ENCODE measurements around the gene KRT86. TPM values are rescaled to one million over a fixed set of nuclear protein-coding genes. Genes with fewer than 3 reads are reported as not detected.

The KRT86 gene
- polyA plus RNA-seq, 1 donor (not counting 4 experiments of a cell fraction or from before 2014, with no cell fraction given): not detected

DNA sequence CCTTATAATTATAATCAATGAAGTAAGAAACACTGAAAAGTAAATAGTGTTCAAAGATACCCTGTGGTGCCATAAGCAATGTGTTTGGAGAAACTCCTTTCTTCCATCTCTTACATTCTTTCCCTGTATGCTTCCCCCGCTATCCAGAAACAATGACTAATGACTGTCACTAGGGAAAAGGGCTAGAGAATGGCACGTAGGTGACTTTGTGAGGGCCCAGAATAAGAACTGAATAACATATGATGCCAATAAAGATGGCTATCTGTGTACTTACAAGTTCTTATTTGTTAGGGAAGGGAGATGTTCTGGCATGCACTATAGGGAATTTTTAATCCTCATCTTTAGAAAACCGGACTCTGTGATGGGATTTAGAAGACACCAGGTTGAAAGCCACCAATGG, 46.1 kb upstream of the KRT86 start:
- H2AFZ ChIP-seq (ENCODE audit: control insufficient read depth, low read length): no peak overlapping the region
- no peaks in the 10 kb centered on the region for H3K9me3 ChIP-seq (ENCODE audit: control insufficient read depth, low read depth, low read length)
- TF ChIP-seq, protein P1, sequence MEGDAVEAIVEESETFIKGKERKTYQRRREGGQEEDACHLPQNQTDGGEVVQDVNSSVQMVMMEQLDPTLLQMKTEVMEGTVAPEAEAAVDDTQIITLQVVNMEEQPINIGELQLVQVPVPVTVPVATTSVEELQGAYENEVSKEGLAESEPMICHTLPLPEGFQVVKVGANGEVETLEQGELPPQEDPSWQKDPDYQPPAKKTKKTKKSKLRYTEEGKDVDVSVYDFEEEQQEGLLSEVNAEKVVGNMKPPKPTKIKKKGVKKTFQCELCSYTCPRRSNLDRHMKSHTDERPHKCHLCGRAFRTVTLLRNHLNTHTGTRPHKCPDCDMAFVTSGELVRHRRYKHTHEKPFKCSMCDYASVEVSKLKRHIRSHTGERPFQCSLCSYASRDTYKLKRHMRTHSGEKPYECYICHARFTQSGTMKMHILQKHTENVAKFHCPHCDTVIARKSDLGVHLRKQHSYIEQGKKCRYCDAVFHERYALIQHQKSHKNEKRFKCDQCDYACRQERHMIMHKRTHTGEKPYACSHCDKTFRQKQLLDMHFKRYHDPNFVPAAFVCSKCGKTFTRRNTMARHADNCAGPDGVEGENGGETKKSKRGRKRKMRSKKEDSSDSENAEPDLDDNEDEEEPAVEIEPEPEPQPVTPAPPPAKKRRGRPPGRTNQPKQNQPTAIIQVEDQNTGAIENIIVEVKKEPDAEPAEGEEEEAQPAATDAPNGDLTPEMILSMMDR (optimal IDR thresholded peaks at IDR 0.05 in 1 of 3, IDR thresholded peaks at IDR 0.05 in 1 of 3, conservative IDR thresholded peaks at IDR 0.05 in 1 of 3; ENCODE audit: extremely low read depth in 1 of 3, insufficient read depth in 2 of 3, low read length in 3 of 3): no peak
- dilution Hi-C loops (cut with MboI; ENCODE audit: extremely low pct_ligation_motif_present, low sequenced_read_pairs): no loop called here
- H3K9ac ChIP-seq (ENCODE audit: control insufficient read depth, extremely low read depth, insufficient read depth, low read length): no peak overlapping the region
- H3K27me3 ChIP-seq (ENCODE audit: control insufficient read depth, extremely low read depth, insufficient read depth, low read length): no peaks in the 10 kb centered on the region
- H3K79me2 ChIP-seq (ENCODE audit: control insufficient read depth, insufficient read depth, low read length): no peaks in the 10 kb centered on the region
- FAIRE-seq (peak; percentile 43), DNase-seq (ENCODE audit: low read depth, low spot score) (no peak)
- H3K4me1 ChIP-seq (ENCODE audit: control insufficient read depth, extremely low read depth, insufficient read depth, low read length): peaks cover 49% of the 10 kb centered on the region
- H3K4me3 ChIP-seq (ENCODE audit: control insufficient read depth in 2 of 3, extremely low read depth in 1 of 3, insufficient read depth in 2 of 3, low read depth in 1 of 3, low read length in 3 of 3): no peak overlapping the region
- H3K9me1 ChIP-seq (ENCODE audit: control insufficient read depth, extremely low read depth, insufficient read depth, low read length): no peaks in the 10 kb centered on the region
- no peak overlapping the region for H3K27ac ChIP-seq (ENCODE audit: control insufficient read depth, insufficient read depth, low read length)
- no peaks in the 10 kb centered on the region for H4K20me1 ChIP-seq (ENCODE audit: control insufficient read depth, extremely low read depth, insufficient read depth, low read length)
- no peaks in the 10 kb centered on the region for H3K36me3 ChIP-seq (ENCODE audit: control insufficient read depth in 2 of 2, extremely low read depth in 1 of 2, insufficient read depth in 2 of 2, low read length in 2 of 2)
- H3K4me2 ChIP-seq (ENCODE audit: control insufficient read depth, extremely low read depth, insufficient read depth, low read depth, low read length): peak overlapping the region; percentile 26

DNA sequence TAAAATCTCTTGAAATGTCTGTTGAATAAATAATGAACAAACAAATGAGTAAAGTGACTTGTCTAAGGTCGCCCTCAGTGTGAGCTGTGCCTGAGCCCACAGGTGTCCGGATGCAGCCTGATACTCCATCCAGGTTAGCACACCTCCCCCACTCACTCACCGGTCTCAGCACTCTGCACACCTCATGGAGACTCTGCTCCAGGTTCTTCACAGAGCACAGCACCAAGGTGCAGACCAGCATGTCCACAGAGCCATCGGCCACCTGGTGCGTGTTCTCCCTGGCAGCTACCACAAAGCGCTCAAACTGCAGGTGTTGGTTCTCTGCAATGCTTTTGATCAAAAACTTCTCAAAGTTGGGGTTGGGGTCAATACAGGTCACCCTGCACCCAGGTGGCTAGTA, 45.5 kb upstream of the KRT86 start:
- peaks cover 47% of the 10 kb centered on the region for H3K4me1 ChIP-seq (ENCODE audit: control insufficient read depth, extremely low read depth, insufficient read depth, low read length)
- no peak overlapping the region for H2AFZ ChIP-seq (ENCODE audit: control insufficient read depth, low read length)
- DNase-seq (ENCODE audit: low read depth, low spot score) (no peak), FAIRE-seq (no peak)
- no peak overlapping the region for H3K4me2 ChIP-seq (ENCODE audit: control insufficient read depth, extremely low read depth, insufficient read depth, low read depth, low read length)
- no peak overlapping the region for H3K9ac ChIP-seq (ENCODE audit: control insufficient read depth, extremely low read depth, insufficient read depth, low read length)
- no peaks in the 10 kb centered on the region for H4K20me1 ChIP-seq (ENCODE audit: control insufficient read depth, extremely low read depth, insufficient read depth, low read length)
- no peaks in the 10 kb centered on the region for H3K9me1 ChIP-seq (ENCODE audit: control insufficient read depth, extremely low read depth, insufficient read depth, low read length)
- H3K9me3 ChIP-seq (ENCODE audit: control insufficient read depth, low read depth, low read length): no peaks in the 10 kb centered on the region
- no peak overlapping the region for H3K4me3 ChIP-seq (ENCODE audit: control insufficient read depth in 2 of 3, extremely low read depth in 1 of 3, insufficient read depth in 2 of 3, low read depth in 1 of 3, low read length in 3 of 3)
- no peaks in the 10 kb centered on the region for H3K36me3 ChIP-seq (ENCODE audit: control insufficient read depth in 2 of 2, extremely low read depth in 1 of 2, insufficient read depth in 2 of 2, low read length in 2 of 2)
- TF ChIP-seq EZH2 (IDR thresholded peaks at IDR 0.05; ENCODE audit: low read length): no peak
- TF ChIP-seq, protein P1 (optimal IDR thresholded peaks at IDR 0.05 in 1 of 3, IDR thresholded peaks at IDR 0.05 in 1 of 3, conservative IDR thresholded peaks at IDR 0.05 in 1 of 3; ENCODE audit: extremely low read depth in 1 of 3, insufficient read depth in 2 of 3, low read length in 3 of 3): no peak
- dilution Hi-C loops (cut with MboI; ENCODE audit: extremely low pct_ligation_motif_present, low sequenced_read_pairs): no loop called here
- H3K27ac ChIP-seq (ENCODE audit: control insufficient read depth, insufficient read depth, low read length): no peak overlapping the region
- H3K27me3 ChIP-seq (ENCODE audit: control insufficient read depth, extremely low read depth, insufficient read depth, low read length): no peaks in the 10 kb centered on the region
- H3K79me2 ChIP-seq (ENCODE audit: control insufficient read depth, insufficient read depth, low read length): no peaks in the 10 kb centered on the region

Data from keratinocyte (primary cell).